ENCODE data around the gene USP6NL.

USP6NL gene

DNA sequence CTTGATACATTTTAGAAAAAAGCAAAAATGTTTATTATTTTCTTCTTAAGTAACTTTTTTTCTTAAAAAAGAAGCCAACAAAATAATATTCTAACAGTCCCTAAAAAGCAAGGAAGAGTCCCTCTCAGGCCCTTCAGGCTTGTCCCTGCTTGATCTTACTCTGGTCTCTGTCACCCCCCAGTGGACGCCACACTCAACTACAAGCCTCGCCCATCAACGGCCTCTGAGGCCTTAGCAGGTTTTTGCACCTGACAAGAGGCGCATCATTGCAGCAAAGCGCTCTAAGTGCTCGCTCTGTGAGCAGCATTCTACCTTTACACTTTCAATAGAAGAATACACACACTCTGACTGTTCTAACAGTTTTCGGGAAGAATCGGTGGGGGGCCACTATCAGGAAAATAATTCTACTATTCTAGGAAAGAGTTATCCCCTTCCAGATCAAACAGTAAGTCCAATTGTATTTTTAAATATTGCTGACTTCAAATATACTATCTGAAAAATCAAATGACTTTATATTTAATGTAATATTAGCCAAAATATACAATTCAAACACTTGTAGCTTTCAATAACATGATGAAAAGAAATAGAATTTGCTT, 139.2 kb downstream of the USP6NL start:
- DNase-seq, result peak; percentile 53

DNA sequence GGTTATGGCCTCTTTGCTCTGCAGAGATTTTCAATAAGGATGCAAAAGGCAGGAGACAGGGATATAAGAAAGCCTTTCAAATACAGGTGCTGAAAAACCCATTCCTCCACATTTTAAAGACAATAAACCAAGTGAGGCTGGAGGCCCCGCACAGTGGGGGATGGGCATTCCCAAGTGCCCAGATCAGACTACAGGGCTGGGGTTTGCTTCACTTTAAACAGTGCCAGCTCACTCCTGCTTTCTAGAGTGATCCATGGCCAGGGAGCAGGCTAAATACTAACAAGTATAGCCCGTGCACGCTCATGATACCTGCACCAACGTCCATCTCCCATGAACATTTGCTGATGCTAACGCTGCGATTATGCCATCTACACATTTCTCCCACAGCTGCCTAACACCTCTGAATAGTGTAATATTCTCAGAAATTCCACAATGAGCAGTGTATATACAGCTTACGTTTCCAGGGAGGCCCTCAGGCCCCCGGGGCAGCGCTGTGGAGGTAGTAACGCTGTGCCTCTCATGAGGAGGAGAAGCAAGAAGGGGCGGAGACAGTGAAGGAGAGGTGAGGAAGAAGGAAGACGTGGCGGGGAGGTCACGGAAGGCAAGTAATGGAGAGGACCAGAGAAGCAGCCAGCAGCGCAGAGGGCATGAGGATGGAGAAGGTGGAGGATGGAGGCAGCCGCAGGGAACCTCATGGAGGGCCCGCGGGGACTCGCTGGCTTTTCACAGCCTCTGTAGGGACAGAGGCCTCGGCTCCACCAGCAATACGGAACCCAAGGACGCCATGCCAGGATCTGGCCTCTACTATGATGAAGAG, 141.7 kb downstream of the USP6NL start:
- no peak for DNase-seq

DNA sequence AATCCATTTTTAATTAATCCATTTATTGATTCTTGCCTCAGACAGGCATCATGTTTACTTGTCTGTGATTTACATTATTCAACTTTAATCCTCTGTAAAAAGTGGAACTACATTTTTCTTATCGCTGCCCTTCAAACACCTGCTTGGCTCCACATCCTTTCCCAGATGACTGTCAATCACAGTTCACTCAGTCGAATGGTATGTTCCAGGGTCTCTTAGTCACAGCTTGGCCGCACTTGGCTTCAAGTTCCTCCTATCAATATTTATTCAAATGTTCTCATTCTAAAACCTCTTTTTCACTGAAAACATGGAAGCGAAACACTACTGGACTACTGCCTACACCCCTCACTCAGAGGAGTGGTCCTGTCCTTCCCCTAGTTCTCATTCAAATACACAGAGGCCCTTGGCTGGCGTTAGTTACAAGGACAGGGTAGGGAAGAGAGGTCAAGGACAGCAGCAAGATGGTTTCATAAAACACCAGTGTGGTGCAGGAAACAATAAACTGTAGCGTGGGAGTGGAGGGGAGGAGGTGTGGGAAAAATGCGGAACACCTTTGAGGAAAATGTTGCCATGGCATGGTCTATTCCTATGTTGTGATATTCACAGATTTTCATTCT, 143.2 kb downstream of the USP6NL start:
- DNase-seq, result no peak

DNA sequence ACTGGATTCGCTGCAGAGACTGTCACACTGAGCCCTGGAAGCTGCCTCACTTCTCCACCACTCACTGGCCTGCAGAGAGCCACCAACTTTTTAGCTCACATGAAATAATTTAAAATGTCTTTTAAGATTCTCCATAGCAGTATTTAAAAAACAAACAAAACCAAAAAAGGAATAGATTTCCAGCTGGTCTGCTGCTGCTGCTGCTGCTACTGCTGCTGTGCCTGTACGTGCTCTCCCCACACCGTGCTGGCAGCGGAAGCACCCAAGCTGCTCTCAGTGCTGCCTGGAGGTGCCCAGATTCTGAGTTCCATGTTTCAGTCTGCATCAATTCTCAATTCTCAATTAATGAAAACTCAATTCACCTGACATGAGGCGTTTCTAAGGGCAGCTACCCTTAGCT, 146.0 kb downstream of the USP6NL start:
- no peak for DNase-seq

DNA sequence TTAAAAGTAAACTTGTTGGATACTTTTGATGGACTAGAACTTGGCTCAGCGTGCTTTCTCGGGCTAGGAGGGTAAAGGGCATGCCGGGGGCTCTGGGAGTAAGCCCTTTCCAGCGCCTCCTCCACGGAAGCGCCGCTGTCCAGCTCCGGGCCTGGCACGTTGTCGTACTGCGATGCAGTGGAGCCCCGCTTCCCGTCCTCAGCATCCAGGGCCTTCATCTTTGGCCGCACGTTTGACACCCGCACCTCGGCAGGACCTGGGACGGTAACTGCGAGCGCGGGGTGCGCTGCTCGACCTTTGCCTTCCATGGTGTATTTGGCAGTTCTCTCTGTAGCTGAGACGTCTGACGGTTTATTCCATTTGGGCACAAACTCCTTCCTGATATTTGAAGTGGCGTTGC, 148.3 kb downstream of the USP6NL start:
- DNase-seq, result no peak

DNA sequence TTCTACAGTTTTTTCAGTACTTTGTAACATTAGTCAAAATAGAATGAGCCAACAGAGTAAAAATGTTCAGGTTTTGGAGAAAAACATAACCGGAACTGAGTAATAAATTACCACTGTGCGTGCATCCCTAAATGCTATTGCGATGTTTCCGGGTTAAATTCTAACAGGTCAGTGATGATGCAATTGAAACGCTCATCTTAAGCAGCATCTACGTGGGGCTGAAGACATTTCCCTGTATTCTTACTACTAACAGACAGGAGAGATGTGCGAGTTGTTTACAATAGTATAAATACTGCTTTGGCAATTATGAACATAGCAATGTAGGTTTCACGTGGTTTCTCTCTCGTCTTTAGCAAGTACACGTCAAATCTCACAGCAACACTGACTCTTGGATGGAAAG, 149.4 kb downstream of the USP6NL start:
- peak; percentile 69 for DNase-seq

DNA sequence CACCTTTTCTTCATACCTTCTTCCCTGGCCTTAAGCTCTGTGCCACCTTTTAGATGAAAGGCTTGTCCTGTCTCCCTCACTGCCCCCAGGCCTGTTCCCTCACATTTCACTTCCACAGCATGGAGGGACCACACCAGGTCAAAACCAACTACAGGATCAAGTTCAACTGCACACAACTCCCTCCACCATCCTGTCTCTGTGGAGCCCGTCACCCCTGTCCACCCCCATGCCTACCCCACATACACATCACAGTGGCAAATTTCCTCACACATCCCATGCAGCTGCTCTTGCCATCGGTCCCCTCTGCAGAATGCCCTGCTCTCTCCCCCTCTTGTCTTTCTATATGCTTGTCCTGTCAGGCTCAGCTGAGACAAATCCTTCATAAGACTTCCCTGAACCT, 154.1 kb downstream of the USP6NL start:
- no peak for DNase-seq

DNA sequence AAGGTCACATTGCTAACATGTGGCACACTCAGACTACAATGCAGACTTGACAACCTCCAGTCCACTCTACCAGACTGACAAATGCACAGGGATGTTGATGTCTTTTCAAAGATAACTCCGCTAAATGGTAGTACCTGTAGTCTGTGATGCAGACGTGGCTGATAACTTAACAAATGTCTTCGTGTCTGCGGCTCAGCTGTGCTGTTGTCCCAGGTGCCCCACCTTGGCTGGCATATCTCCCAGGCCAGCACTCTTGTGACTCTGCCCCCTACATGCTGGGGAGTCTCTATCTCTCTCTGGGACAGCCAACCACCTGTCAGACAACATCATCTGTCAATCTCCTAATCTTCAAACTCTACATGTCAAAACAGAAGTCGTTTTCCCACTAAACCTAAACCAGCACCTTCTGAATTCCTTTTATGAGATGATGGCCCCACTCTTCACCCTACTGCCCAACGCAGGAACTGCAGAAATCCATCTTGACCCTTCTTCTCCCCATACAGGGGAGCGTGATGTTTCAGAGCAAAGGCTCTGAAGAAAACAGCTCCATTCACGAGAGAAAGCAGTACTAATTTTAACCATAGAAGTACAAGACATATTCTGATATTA, 156.4 kb downstream of the USP6NL start:
- DNase-seq, result no peak

DNA sequence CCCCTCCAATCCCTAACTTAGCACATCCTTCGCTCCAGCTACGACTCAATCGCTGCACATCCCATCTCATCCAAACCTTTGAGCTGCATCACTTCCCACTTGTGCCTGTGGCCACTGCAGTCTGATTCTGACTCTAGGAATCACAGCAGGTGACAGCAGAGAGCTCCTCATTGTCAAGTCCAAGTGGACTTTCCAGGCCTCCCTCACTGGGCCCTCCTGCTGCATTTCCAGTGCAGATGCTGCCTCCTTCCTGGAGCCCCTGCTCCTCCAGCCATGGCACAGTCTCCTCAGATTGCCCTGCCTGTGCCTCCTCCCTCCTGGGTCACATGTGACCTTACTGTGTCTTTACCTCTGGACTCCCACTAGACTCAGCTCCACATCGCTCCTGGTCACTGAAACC, 157.3 kb downstream of the USP6NL start:
- DNase-seq, result no peak

DNA sequence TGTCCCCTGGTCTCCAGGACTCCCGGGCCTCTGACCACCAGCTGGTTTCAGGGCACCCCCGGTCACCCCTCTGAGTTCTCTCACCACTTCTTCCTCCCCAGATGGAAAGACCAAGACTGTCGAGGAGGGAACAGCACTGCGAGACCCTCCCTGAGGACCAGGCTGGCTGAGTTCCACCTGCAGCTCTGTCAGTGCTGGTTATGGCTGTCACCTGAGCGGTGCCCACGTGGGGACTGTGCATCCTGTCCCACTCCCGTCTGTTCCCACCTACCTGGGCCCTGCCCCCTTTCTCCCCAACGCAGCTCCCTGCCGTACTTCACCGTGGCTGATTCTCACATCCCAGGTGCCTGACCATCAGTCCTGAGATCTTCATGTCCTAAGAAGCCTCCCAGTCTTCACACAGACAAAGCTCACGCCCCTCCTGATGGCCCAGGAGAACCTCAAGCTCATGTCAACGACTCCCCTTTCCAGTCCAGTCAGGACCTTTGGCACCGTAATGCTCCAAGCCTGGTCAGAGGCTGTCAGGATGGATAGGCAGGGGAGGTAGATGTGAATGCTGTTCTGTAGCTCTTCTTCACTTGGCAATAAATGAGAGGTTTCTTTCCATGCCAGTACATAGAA, 159.7 kb downstream of the USP6NL start:
- DNase-seq, result no peak

DNA sequence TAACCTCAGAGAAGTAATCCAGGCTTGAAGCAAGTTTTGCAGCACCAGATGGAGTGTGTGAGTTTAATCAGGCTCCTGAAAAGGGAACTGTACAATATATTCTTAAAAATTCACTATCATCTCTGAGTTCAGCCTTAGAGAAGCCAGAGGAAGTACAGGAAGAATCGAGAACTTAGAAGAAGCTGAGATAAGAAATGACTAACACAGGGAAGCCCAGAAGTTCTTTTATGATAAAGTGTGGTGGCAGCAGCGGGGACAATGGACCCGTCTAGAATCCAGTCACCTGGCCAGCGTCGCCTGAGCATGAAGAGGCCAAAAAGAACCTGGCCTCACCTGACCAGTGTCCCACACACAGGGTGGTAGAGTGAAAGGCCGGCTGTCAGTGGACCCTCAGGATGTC, 161.0 kb downstream of the USP6NL start:
- DNase-seq, result peak; percentile 4

DNA sequence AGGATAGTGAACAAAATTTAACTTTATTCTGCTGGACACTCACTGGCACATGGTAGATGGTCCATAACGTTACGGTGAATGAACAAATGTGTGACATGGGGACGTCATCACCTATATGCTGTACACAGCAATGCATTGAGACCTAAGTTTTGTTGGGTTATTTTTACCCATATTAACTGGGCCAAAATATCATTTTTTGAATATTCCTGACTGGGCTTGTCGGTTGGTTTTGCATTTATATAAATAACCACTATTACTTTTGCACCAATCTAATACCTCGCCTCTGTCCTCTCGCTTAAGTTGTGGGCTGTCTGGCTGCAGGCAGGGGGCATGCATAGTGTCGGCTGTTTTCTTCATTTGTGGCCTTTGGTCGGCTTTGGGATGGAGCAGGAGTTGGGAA, 161.7 kb downstream of the USP6NL start:
- DNase-seq, result no peak

DNA sequence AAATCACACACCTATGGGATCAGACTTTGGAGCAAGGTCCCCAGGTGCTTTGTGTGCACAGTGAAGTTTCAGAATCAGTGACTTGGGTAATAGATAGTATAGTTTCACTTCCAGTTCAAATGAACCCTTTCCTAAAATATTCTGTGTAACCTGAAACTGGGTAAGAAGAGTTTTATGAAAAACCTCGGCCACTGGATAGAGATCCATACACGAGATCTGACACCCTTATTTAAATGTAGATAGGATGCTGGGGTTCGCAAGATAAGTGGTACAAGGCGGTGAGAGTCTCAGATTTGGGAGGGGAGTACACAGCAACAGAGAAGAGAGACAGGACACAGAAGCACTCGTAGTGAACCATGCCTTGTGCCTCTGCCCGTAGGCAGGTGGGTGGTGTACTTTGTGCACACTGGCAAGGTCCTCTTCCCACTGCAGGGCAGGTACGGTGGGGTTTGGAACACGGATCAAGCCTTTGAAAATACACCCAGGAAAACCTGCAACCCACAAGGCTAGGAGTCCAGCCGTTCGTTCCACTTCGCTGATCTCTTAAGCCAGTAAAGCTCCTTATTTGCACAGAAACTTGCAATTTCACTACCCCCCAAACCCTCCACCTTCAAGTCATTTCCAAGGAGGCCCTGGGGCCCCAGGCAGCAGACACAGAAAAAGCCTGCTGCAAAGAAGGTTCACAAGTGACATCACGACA, 162.8 kb downstream of the USP6NL start:
- DNase-seq, result no peak

DNA sequence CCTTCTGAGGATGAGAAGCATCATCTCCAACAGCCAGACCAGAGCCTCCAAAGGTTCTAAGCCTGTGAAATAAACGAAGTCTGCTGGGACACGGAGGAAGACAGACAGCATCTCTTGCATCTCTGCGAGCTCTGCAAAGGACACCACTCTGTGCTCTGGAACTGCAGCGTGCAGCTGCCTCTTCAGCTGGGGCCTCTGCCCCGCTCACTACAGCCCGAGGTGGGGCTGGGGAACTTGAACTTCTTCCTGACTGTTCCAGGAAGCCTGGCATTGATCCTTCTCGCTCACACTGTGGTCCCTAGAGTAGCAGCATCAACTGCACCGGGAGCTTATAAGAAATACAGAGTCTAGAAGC, 163.3 kb downstream of the USP6NL start:
- DNase-seq, result no peak

DNA sequence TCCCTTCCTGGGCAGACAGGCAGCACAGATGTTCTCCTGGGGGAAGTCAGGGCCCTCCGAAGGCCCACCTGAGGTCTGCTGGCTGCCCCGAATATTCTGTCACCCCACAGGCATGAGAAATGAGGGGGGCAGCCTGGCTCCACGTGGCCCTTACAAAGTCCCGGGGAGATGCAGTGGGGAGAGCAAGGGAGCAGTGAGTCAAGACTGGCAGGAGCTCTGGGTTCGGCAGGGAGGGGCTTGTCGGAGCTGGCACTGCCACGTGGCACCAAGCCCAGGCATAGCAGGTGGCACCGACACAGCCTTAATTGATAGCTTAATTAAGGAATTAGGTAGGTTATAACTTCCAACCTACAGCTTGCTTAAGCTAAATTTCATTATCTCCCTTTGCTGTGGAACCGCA, 163.9 kb downstream of the USP6NL start:
- no peak for DNase-seq

DNA sequence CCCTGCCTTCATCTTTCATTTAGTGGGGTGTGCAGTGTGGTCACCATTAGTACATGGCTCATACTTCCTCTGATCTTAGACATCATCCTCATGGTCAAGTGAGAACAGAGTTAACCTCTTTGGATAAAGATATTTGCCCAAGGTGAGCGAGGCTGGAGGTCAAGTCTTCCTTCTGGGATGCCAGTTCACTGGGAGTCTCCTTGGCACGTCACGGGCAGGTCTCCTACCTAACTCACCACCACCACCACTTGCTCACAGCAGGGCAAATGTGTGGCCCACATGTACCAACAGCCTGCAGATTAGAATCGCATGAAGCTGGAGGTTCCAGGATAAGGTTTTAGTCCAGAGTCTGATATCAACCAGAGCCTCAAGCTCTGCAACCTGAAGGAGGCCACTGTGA, 164.6 kb downstream of the USP6NL start:
- DNase-seq, result no peak

DNA sequence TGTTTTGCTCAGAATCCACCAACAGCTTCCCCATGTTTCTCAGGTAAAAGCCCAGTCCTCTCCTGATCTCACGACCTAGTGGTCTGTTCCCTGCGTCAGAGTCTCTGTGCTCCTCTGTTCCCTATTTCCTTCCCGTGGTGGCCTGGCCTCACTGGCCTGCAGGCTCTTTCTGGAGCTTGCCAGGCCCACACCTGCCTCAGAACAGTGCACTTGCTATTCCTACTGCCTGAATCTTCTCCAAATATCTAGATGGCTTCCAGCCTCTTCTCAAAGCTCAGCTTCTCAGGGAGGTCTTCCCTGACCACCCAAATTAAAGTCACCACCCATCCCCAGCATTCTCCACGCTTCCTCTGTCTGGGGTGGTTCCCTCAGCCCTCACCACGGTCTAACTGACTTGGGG, 165.3 kb downstream of the USP6NL start:
- no peak for DNase-seq

DNA sequence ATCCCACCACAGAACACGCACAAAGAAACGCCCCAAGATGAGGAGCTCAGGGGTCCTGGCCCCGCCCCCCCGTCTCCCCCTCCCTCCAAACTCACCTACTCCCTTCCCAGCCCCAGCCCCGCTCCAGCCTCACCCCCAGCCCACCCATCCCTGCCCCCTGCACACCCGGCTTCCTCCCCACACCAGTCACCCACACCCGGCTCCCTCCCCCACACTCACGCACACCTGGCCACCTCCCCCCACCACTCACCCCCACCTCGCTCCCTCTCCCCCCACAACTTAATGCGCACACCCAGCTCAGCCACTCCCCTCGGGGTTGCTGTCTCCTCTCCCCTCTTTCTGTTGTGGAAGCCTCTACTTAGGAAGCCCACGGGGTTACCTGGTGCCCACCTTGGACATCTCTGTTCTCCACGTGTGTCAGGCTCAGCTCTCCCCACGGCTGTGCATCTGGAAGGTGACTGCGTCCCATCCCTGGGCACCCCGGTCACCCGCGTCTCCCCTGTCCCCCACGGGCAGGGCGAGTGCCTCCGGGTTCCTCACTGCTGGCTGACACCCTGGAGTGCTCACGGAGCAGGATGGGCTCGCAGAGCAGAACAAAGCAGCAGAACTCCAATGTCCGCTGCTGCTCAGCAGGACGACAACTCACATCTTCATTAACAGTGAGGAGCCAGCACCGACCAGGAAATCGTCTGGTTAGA, 166.8 kb downstream of the USP6NL start:
- no peak for DNase-seq

DNA sequence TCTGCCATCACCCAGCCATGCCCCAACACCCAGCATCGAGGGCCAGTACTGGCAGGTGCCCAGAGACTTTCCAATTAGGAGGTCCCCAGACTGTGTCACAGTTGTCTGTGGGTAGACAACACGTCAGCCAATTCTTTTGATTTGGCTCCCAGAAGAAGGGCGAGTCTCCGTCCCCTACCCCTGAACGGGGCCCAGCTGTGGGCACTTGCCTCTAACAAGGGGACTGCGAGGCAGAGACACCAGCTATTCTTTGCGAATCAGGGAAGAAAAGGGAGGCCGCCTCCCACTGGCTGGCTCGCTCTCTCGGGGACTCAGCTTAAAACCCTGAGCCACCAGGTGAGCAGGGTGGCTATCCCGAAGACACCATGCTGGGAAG, 167.3 kb downstream of the USP6NL start:
- no peak for DNase-seq

DNA sequence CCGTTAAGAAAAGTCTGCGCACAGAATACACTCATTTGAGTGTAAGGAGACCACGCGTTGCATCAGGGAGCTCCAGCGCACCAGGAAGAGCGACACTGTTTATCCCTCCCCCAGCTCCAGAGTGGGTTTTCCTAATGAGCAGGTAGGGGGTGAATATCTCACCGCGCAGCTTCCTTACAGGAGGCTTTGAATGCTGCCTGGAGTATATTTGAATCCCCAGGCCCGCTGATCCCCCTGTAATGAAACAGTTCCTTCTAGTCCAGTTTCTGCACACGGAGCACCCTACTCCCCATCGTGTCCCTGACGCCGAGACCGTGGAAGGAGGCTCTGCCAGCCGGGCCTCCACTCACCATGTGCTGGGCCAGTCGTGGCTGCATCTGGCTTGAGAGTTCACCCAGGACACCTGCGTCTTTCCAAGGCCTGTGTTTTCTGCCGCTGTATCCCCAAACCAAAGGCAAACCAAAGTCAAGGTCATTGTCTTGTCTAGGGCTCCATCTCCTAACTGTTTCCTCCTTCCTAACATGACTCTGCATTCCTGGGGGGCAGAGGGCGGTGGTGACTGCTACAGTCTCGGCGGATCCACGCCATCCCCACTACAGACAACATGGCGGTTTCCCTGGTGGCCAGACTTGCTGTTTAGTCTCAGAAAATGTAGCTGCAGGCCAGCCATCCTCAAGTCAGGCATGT, 167.8 kb downstream of the USP6NL start:
- DNase-seq, result no peak

DNA sequence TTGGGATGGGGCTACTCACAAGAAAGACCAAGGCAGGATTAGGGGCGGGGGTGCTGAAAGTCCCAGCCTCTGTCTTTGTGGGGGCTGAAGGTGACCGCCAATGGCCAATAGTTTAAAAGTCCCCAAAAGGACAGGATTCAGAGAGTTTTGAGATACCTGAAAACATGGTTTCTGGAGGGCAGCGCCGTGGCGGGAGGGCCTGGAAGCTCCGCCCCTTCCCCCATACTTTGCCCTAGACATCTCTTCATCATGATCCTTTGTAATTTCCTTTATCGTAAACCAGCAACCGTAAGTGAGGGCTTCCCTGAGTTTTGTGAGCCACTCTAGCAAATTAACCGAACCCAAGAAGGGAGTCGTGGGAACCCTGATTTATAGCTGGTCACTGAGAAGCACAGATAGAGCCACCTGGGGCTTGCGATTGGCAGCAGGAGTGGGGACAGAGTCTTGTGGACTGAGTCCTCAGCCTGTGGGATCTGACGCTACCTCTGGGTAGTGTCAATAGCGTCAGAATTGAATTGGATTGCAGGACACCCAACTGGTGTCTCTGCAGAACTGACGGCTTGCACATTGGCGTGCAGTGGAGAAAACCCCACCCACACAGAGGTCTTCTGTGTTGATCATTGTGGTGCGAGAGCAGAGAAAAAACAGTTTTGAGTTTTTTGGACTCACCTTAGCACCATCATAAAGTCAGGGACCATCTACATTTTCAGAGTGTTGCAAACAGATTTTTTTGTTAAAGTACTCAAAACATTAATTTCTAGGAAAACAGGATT, 169.3 kb downstream of the USP6NL start:
- DNase-seq, result no peak

Data from MV-4-11 (cell line).